AG20443 (cell line): ENCODE data around the gene PDIA3.
"Not testable (repeated sequence)": the region's sequence is repeated elsewhere in the genome, so short reads cannot be mapped to it uniquely, and the experiment has no call there.

ENCODE experiments used
- DNase-seq: peaks from one replicate; pipeline ENCODE4 v3.0.0; 2012; ENCODE audit warnings: low spot score, mixed read lengths

PDIA3 gene

GRCh38 chr15:43776718-43777266 is 30.6 kb downstream of the PDIA3 start, which contains the start of gene ELL3:
ELL3 (minus strand) TSS chr15:43776966; CDS start chr15:43776901, 65 bp downstream.
- DNase-seq, result peak; percentile 86

- peak; percentile 77 for DNase-seq
These were observed 31.2 kb downstream of the PDIA3 start for GRCh38 chr15:43777267-43777914.

GRCh38 chr15:43779016-43779415 is 32.8 kb downstream of the PDIA3 start:
- no peak for DNase-seq

GRCh38 chr15:43789409-43789808 is 43.2 kb downstream of the PDIA3 start:
- DNase-seq, result no peak

- peak; percentile 99 for DNase-seq
These were observed 45.9 kb downstream of the PDIA3 start, which contains the start of gene SERF2 for GRCh38 chr15:43791993-43792760. SERF2 (plus strand) TSS chr15:43792320; CDS start chr15:43792377, 57 bp downstream.

GRCh38 chr15:43792761-43793476 is 46.7 kb downstream of the PDIA3 start:
- peak; percentile 51 for DNase-seq

- DNase-seq, result no peak
These were observed 47.4 kb downstream of the PDIA3 start for GRCh38 chr15:43793647-43794046.

GRCh38 chr15:43794269-43795037 is 48.2 kb downstream of the PDIA3 start:
- peak; percentile 13 for DNase-seq

- DNase-seq, result no peak
These were observed 49.0 kb downstream of the PDIA3 start for GRCh38 chr15:43795197-43795596.

GRCh38 chr15:43795997-43796396 is 49.8 kb downstream of the PDIA3 start:
- no peak for DNase-seq

- no peak for DNase-seq
These were observed 50.3 kb downstream of the PDIA3 start for GRCh38 chr15:43796566-43796965.

- DNase-seq, result no peak
These were observed 53.1 kb downstream of the PDIA3 start for GRCh38 chr15:43799209-43799944.

GRCh38 chr15:43799945-43800285 is 53.7 kb downstream of the PDIA3 start, which contains the start of gene SERINC4:
SERINC4 (minus strand) TSS chr15:43800220; CDS start chr15:43799986, 234 bp downstream.
- no peak for DNase-seq

GRCh38 chr15:43800286-43801141 is 54.3 kb downstream of the PDIA3 start, which contains the start of gene HYPK:
HYPK (plus strand) TSS chr15:43800599; CDS start chr15:43800623, 24 bp downstream.
- peak; percentile 92 for DNase-seq

- not testable (repeated sequence) for DNase-seq
These were observed 56.4 kb downstream of the PDIA3 start for GRCh38 chr15:43802676-43803075.

GRCh38 chr15:43808435-43808950 is 62.3 kb downstream of the PDIA3 start:
- DNase-seq, result no peak

- no peak for DNase-seq
These were observed 62.9 kb downstream of the PDIA3 start for GRCh38 chr15:43808960-43809678.

GRCh38 chr15:43815064-43815463 is 68.8 kb downstream of the PDIA3 start:
- DNase-seq, result not testable (repeated sequence)

- no peak for DNase-seq
These were observed 75.3 kb downstream of the PDIA3 start for GRCh38 chr15:43821505-43821904.
